ENCODE data around the gene SFPQ.

The SFPQ gene

GRCh38 chr1:35136780-35137179, 56.2 kb downstream of the SFPQ start:
- DNase-seq, result no peak

All from NCI-H524 (cell line).